Esophagus squamous epithelium (tissue), 4 donors: ENCODE data around the gene CDH8.

Experiments used
- CTCF ChIP-seq, 6 experiments: fragments of 450-650 bp in 4 of 6; fragments of 200-600 bp in 2 of 6; sonication (generic) in 2 of 6; IDR thresholded peaks; one replicate each; pipeline ENCODE4 v1.5.1; 2016 to 2019; ENCODE audit warnings: antibody characterized with exemption in 6 of 6, mild to moderate bottlenecking in 4 of 6, moderate library complexity in 4 of 6
- POLR2A ChIP-seq, 4 donors: fragments of 450-650 bp; IDR thresholded peaks; one replicate each; pipeline ENCODE4 v1.6.1; 2017; ENCODE audit warnings: antibody characterized with exemption in 4 of 4, mild to moderate bottlenecking in 4 of 4, moderate library complexity in 3 of 4

GRCh38 chr16:61921373-61921772 is 114.9 kb downstream of the CDH8 start:
- TF ChIP-seq POLR2A (IDR thresholded peaks at IDR 0.05) = no peak
- TF ChIP-seq CTCF (IDR thresholded peaks at IDR 0.05) = no peak
